Effector memory CD8-positive, alpha-beta T cell (primary cell): ENCODE measurements around the gene MAP2K3.
A peak's percentile ranks its signal among the peaks of the same experiment; 100 is the strongest.

Experiments used
- ATAC-seq: fragments of 150-1000 bp; cut with Tn5 transposase; replicated peaks from 2 replicates; pipeline ENCODE4 v1.10.0; 2021; ENCODE audit warnings: mild to moderate bottlenecking, moderate library complexity
- DNase-seq, 3 experiments: peaks; one replicate each; pipeline ENCODE4 v3.0.0; 2021
- H3K27ac Mint-ChIP-seq, 2 donors: one replicate each; pipeline ENCODE4 v1.8.0; 2022; ENCODE audit warnings: mild to moderate bottlenecking in 2 of 2, mixed read lengths in 2 of 2, moderate library complexity in 2 of 2
- H3K27me3 Mint-ChIP-seq, 2 donors: one replicate each; pipeline ENCODE4 v1.8.0; 2022; ENCODE audit warnings: mixed read lengths in 2 of 2
- H3K36me3 Mint-ChIP-seq: one replicate; pipeline ENCODE4 v1.8.0; 2022; ENCODE audit warnings: mild to moderate bottlenecking, moderate library complexity, mixed read lengths; ENCODE audit not compliant: insufficient read depth
- H3K4me1 Mint-ChIP-seq, 2 donors: one replicate each; pipeline ENCODE4 v1.8.0; 2022; ENCODE audit warnings: low read depth in 2 of 2, mixed read lengths in 2 of 2
- H3K4me3 Mint-ChIP-seq, 2 donors: one replicate each; pipeline ENCODE4 v1.8.0; 2022; ENCODE audit warnings: mild to moderate bottlenecking in 2 of 2, mixed read lengths in 2 of 2, moderate library complexity in 2 of 2
- H3K9me3 Mint-ChIP-seq, 2 donors: one replicate each; pipeline ENCODE4 v1.8.0; 2022; ENCODE audit warnings: mixed read lengths in 2 of 2

The MAP2K3 gene

DNA sequence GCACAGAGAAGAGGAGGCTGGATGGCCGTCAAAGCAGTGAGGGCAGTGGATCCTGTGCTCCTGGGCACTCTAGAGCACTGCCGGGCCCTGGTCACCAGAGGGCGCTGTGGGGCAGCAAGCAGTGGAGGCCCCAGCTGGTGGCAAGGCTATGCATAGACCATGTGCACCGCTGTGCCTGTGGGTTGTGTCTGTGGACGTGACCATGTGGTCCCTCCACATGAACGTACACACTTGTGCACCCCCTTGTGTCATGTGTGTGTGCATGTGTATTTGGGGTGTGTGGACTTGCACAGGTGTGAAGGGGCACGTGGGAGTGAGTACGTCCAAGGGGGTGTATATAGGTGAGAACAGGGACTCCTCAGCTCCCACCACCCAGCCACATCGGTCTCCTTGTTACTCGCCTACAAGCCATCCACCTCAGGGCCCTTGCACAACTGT lies 4.4 kb upstream of the MAP2K3 start:
- H3K27me3 Mint-ChIP-seq, result no peaks in the 10 kb centered on the region
- no peak overlapping the region for H3K4me3 Mint-ChIP-seq
- DNase-seq (peak; percentile 89 to 92 (median 90)), ATAC-seq (peak; percentile 49)
- H3K36me3 Mint-ChIP-seq, result peaks cover 23% of the 10 kb centered on the region
- no peaks in the 10 kb centered on the region for H3K9me3 Mint-ChIP-seq
- H3K4me1 Mint-ChIP-seq, result peaks cover 36% of the 10 kb centered on the region in 2 donors
- H3K27ac Mint-ChIP-seq, result peak overlapping the region in 1 of 2 donors; percentile 18

DNA sequence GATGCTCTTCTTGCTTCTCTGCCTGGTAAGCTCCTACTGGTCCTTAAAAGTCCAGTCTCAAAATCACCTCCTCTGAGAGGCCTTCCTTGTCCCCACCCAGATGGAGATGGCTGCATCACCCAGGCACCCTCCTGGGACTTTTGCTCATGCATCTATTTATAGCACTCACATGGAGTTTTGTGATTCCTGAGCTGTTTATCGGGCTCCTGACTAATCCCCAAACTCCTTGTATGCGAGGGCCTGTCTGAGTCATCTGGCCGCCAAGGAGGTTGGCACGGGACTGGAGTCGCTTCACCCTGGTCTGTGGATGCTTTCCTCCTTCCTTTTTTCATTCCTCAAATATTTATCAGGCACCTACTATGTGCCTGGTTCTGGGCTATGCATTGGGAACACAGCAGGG lies 2.3 kb upstream of the MAP2K3 start:
- Mint-ChIP-seq H3K27me3 (no peaks in the 10 kb centered on the region), H3K27ac (peak overlapping the region in 1 of 2 donors; percentile 62), H3K4me3 (peak overlapping the region; percentile 40 to 93), H3K36me3 (peaks cover 35% of the 10 kb centered on the region), H3K4me1 (peaks cover 44 to 49% of the 10 kb centered on the region in 2 donors), H3K9me3 (no peaks in the 10 kb centered on the region)
- no peak for ATAC-seq
- no peak for DNase-seq

DNA sequence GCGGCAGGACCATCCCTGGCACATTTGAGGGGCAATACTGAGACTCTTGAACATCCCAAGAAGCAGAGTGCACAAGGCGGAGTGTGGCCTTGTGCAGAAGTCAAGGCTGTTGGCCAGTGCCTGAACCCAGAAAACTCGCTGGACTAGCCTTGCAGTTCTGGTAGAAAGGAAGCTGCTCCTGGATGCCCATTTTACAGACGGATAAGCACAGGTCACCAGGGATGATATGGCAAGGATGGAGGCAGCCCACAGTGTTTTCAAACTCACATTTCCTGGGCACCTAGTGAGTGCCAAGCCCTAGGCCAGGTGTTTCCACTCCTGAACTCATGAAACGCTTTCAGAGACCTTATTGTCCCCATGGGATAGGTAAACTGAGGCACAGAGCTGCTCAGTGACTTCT lies 1.7 kb upstream of the MAP2K3 start:
- H3K4me3 Mint-ChIP-seq, result peak overlapping the region; percentile 52 to 93
- DNase-seq (no peak), ATAC-seq (no peak)
- peak overlapping the region in 1 of 2 donors; percentile 62 for H3K27ac Mint-ChIP-seq
- H3K9me3 Mint-ChIP-seq, result no peaks in the 10 kb centered on the region
- peaks cover 50 to 54% of the 10 kb centered on the region in 2 donors for H3K4me1 Mint-ChIP-seq
- no peaks in the 10 kb centered on the region for H3K27me3 Mint-ChIP-seq
- H3K36me3 Mint-ChIP-seq, result peaks cover 40% of the 10 kb centered on the region

DNA sequence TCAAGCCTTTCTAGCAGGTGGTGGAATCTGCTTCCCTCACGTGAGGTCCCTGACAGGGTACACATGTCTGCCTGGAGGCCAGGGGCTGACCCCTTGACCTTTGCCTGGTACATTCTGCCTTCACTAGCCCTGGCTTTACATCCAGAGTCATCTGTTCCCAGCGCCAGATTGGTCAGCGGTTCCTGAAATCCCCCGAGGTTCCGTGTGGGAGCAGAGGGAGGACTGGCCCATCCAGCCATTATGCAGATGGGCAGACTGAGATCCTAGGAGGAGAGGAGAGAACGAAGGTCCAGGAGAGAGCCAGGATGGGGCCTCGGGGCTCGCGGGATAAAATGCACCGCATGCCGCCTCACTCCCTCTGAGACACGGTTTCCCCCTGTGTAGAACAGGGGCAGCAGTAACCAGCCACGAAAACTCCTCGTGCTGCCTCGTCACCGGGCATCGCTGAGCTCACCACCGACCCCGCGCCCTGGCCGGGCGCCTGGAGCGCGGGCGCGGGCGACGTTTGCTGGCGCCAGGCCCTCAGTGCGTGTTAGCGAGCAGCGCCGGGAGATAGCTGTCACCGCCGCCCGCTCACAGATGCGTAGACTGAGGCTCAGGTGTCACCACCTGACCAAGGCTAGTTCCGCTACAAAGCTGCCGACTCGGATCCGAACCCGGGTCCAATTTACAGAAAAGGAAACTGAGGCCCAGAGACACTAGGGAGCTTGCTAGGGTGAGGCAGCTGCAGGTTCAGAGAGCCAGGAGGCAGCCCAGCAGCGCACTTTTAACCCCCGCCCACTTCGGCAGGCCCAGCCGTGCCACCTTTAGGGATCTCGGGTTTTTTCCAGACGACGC lies 811 bp upstream of the MAP2K3 start:
- Mint-ChIP-seq H3K27ac (peak overlapping the region; percentile 96 to 98), H3K27me3 (no peaks in the 10 kb centered on the region), H3K4me3 (peak overlapping the region; percentile 93 to 95), H3K4me1 (peaks cover 53 to 58% of the 10 kb centered on the region in 2 donors), H3K9me3 (no peaks in the 10 kb centered on the region), H3K36me3 (peaks cover 47% of the 10 kb centered on the region)
- ATAC-seq (no peak), DNase-seq (peak in 1 of 3 experiments; percentile 24)

DNA sequence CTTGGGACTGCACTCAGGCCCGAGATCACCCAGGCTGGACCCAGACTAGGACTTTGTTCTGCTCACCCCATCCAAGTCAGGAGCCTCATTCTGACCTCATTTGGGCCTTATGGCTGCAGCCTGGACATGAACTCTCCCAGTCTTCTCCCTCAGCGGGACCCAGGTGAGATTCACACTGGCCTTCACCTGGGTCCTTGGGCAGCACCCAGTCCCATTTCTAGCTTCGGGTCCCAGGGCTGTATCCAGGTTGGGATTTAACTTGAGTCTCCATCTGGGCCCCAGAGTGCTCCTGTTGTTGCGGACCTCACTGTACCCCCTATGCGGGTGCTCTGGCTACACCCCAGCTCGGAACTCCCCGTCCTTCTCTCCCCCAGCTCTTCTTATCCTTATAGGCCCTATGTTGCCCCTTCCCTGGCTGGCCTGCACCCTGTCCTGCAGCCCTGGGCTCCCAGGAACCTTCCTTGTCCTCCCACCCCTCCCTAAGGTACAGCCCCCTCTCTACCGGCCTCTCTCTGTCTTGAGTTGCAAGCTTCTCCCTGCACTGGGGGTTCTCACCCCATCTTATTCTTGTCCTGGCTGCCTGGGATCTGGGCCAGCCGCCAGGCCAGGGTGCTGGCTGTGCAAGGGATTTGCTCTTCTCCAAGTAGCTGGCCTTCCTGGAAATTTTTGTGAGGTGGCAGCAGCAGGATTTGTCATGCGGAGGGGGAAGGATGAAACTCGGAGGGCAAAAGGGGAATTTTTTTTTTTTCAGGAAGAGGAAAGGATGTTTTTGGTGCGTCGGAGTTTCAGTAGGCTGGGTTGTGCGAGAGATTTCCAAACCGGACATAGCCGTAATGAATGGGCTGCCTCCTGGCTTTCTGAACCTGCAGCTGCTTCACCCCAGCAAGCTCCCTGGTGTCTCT lies 904 bp downstream of the MAP2K3 start:
- DNase-seq, result no peak
- peaks cover 49 to 58% of the 10 kb centered on the region in 2 donors for H3K4me1 Mint-ChIP-seq
- H3K4me3 Mint-ChIP-seq, result peak overlapping the region; percentile 93 to 95

DNA sequence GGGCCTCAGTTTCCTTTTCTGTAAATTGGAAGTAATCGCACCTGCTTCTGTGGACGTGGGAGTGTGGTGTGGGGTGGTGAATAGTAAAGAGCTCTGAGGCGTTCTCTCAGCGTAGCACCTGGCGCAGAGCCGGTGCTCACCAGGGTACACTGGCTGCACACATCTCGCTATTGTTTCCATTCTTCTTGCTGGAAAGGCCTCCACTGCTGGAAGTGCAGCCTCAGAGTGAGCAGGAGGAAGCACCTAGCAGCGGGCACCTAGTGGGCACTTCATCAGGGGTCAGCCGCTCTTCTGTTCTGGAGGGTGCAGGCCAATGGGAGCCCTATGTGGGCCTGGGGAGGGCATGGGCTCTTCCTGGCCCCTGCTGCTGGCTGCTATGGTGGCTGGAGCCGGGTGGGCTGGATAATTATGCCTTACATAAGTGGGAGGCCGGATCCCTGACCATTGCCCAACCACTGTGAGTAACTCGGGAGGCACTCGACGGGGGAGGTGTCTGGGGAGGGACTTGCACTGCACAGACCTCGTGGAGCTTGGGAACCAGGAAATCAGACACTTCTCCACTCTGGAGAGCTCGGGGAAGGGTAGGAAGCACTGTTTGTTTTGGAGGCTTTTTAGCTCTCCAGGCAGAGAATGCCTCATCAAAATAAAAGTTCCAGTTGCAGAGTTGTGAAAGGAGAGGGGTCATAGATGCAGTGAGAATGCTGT lies 1.7 kb downstream of the MAP2K3 start:
- H3K36me3 Mint-ChIP-seq, result peaks cover 52% of the 10 kb centered on the region
- ATAC-seq (no peak), DNase-seq (no peak)
- H3K27ac Mint-ChIP-seq, result peak overlapping the region; percentile 96 to 98
- H3K27me3 Mint-ChIP-seq, result no peaks in the 10 kb centered on the region
- peak overlapping the region; percentile 93 to 95 for H3K4me3 Mint-ChIP-seq
- H3K4me1 Mint-ChIP-seq, result peaks cover 52 to 62% of the 10 kb centered on the region in 2 donors
- no peaks in the 10 kb centered on the region for H3K9me3 Mint-ChIP-seq

More for the DNA sequence above, 904 bp downstream of the MAP2K3 start:
- ATAC-seq, result no peak
- Mint-ChIP-seq H3K36me3 (peaks cover 49% of the 10 kb centered on the region), H3K9me3 (no peaks in the 10 kb centered on the region), H3K27ac (peak overlapping the region; percentile 96 to 98), H3K27me3 (no peaks in the 10 kb centered on the region)

DNA sequence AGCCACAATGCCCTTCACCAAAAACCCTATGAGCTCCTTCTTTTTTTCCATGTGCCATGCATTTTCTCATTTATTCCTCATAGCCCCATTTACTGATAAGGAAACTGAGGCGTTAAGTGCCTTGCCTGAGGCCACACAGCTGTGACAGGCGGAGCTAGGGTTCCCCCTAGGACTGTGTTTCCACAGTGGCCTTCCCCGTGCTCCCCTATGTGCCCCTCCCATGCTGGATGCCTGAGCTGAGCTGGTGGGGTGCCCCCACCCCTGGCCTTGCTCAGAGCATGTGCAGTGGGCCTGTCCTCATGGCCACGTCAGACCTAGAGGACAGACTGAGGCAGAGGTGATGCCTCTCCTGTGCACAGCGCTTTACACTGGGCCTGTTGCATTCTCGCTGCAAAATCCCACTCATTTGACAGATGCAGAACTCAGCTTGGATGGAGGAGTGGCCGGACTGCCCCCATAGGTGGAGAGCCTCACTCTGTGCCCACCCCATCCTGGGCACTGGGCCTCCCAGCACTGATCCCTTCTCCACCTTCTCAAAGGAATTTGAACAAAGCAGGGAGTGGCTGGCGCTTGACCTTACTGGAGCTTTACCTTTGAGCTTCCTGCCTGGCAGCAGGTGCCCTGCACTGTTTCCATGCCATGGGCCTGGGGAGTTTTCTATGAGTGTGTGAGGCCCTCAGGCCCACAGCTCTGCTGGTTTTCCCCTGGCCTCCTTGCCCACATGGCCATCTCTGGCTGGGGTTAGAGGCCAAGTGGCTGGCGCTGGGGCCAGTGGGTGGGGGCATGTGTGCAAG lies 2.6 kb downstream of the MAP2K3 start:
- peak; percentile 3 for ATAC-seq
- DNase-seq, result no peak
- H3K4me1 Mint-ChIP-seq, result peaks cover 50 to 67% of the 10 kb centered on the region in 2 donors
- H3K27me3 Mint-ChIP-seq, result no peaks in the 10 kb centered on the region
- peaks cover 56% of the 10 kb centered on the region for H3K36me3 Mint-ChIP-seq
- peak overlapping the region; percentile 93 to 95 for H3K4me3 Mint-ChIP-seq
- H3K9me3 Mint-ChIP-seq, result no peaks in the 10 kb centered on the region
- peak overlapping the region; percentile 96 to 98 for H3K27ac Mint-ChIP-seq

DNA sequence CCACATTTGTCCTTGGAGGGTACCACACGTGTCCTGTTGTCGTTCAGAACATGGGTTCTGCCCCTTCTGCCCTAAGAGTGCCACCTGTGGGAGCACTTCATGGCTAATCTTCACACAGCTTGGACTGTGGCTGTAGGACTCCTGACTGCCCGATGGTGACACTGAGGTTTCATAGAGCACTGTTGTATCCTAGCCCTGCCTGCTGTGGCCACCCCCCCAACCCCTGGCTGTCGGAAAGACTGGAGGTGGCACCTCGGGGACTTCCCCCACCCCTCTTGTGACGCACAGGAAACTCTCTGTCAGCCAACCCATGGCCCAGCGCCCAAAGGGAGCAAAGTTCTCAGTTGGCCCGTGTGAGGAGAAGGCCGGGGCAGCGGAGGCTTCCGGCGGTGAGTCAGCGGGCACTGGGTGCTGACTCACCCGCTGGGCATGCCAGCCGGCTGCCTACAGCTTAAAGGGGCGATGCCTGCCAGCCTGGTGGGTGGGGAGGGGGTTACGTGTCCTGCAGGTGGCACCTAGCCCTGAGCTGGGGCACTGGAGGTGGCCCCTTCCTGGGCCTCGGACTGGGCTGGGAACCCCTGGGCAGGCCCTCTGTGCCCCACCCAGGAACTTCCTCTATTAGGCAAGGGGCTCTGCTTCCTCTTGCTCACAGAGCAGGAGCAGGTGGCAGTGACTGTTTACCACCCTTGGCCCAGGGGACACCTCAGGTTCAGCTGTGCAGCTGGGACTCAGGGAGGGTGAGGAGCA lies 3.4 kb downstream of the MAP2K3 start:
- Mint-ChIP-seq H3K36me3 (peaks cover 59% of the 10 kb centered on the region), H3K27me3 (no peaks in the 10 kb centered on the region), H3K4me1 (peaks cover 53 to 67% of the 10 kb centered on the region in 2 donors)

DNA sequence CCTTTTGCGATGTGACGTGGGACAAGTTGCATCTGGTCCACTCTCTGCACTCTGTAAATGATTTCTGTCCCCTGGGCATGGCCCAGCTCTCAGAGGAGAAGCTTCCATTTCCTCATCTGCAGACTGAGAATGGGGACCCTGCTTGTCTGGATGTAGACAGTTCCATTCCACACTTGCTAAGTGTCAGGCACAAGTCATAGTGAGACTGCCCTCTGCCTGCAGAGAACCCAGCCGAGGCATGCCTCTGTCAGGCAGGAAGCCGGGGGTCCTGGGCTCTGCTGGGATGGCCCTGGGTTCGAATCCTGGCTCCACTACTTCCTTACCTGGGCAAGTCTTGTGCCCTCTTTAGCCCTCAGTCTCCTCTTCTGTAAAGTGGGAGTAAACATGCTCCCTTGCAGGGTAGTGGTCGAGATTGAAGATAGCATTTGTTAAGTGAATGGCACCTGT lies 4.1 kb downstream of the MAP2K3 start:
- H3K27me3 Mint-ChIP-seq, result no peaks in the 10 kb centered on the region
- H3K9me3 Mint-ChIP-seq, result no peaks in the 10 kb centered on the region
- H3K4me1 Mint-ChIP-seq, result peaks cover 51 to 67% of the 10 kb centered on the region in 2 donors
- H3K4me3 Mint-ChIP-seq, result peak overlapping the region; percentile 93 to 95
- ATAC-seq (no peak), DNase-seq (no peak)
- peak overlapping the region; percentile 96 to 98 for H3K27ac Mint-ChIP-seq
- H3K36me3 Mint-ChIP-seq, result peaks cover 61% of the 10 kb centered on the region

More for the DNA sequence above, 3.4 kb downstream of the MAP2K3 start:
- peak; percentile 74 for ATAC-seq
- Mint-ChIP-seq H3K9me3 (no peaks in the 10 kb centered on the region), H3K27ac (peak overlapping the region; percentile 96 to 98), H3K4me3 (peak overlapping the region; percentile 93 to 95)
- DNase-seq, result peak; percentile 94 to 95 (median 95)

DNA sequence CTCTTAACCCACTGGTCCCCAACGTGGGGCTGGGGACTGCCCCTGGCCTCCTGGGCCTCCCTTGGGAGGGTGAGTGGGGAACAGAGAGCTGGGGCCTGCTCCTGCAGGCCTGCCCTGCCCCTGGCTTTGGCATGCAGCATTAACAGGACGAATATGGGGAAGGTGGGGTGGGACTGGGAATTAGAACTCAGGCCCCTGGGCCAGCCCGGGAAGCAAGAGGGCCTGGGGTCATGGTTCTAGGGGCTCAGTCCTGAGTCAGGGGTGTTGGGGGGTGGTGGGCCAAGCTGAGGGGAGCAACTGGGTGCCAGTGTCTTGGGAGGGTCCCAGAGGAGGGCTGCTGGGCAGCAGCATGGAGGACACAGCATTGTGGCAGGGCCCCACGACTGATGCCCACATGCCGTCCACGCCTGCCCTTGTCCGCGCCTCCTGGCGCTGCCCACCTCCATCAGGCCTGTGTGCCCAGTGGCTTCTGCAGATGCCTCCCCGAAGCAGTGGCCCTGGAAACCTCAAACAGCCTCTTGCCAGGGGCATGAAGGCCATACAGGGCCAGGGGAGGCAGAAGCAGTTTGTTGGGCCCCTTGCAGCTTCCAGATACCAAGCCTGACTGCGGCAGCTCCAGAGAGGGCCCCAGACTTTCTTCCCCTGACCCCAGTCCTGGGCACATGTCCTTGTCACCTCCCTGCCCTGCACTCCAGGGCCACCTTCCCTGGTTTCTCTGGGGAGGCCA lies 4.8 kb downstream of the MAP2K3 start:
- Mint-ChIP-seq H3K27me3 (no peaks in the 10 kb centered on the region), H3K4me1 (peaks cover 55 to 71% of the 10 kb centered on the region in 2 donors), H3K4me3 (peak overlapping the region; percentile 37 to 93)

DNA sequence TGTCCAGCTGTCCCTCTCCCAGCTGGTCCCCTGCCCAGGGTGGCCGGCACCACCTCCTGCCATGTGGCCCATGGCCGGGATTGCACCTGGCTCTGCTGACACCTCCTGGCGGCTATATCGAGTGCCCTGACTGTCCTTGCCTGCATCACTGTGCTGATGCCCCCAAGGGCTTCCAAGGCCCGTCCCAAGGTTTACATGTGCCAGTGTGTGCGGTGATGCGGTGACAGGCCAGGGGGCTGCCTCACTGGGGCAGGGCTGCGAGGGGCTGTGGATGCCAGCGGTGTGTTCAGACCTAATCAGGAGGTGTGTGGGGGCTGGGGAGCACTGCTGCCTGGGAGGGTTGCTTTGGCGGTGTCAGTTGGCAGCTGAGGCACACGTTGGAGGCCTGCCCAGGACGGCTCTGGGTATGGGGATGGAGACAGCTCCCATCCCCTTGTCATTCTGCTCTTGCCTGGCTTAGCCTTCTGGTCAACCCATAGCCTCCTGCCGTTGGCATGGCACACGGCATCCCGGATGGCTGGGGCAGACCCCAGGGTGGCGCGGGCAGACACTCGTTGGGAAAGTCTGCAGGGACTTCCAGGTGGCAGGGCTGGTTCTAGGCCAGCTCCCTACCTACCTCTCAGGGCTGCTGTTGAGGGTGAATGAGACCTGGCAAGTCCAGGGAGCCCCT lies 5.5 kb downstream of the MAP2K3 start:
- Mint-ChIP-seq H3K9me3 (peaks cover 0 to 6% of the 10 kb centered on the region in 2 donors), H3K4me1 (peaks cover 62 to 78% of the 10 kb centered on the region in 2 donors), H3K27ac (peak overlapping the region; percentile 96 to 98), H3K4me3 (peak overlapping the region; percentile 2 to 37), H3K27me3 (no peaks in the 10 kb centered on the region), H3K36me3 (peaks cover 52% of the 10 kb centered on the region)
- DNase-seq (no peak), ATAC-seq (no peak)

More for the DNA sequence above, 4.8 kb downstream of the MAP2K3 start:
- peaks cover 58% of the 10 kb centered on the region for H3K36me3 Mint-ChIP-seq
- peak overlapping the region; percentile 96 to 98 for H3K27ac Mint-ChIP-seq
- ATAC-seq, result no peak
- no peak for DNase-seq
- H3K9me3 Mint-ChIP-seq, result no peaks in the 10 kb centered on the region
